OCI-M2 (cell line): Measurements from ENCODE around the gene GOLGA5.
"Not testable (repeated sequence)": the region's sequence is repeated elsewhere in the genome, so short reads cannot be mapped to it uniquely, and the experiment has no call there.

Experiments used
- DNase-seq: peaks from one replicate; lab custom pipeline; 2025; ENCODE audit not compliant: unreplicated experiment; lab: John Stamatoyannopoulos, UW

Gene GOLGA5

DNA sequence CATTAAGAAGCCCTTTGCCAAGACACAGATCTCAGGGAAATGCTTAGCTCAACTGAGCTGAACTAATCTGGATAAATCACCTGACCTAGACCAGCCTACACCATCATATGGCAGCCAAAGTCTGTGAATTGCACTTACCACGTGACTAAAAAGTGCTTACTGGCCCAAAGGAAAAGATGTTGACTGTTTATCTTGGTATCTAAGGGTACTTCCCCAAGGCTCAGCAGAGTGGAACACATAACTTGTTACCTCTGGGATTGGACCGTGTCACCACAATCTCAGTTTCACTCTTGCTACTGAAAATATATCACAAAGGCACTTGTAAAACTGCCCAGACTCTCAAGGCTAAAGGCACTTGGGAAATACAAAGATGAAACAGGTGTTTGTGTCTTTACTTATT, 18.8 kb upstream of the GOLGA5 start:
- DNase-seq: not testable (repeated sequence)

DNA sequence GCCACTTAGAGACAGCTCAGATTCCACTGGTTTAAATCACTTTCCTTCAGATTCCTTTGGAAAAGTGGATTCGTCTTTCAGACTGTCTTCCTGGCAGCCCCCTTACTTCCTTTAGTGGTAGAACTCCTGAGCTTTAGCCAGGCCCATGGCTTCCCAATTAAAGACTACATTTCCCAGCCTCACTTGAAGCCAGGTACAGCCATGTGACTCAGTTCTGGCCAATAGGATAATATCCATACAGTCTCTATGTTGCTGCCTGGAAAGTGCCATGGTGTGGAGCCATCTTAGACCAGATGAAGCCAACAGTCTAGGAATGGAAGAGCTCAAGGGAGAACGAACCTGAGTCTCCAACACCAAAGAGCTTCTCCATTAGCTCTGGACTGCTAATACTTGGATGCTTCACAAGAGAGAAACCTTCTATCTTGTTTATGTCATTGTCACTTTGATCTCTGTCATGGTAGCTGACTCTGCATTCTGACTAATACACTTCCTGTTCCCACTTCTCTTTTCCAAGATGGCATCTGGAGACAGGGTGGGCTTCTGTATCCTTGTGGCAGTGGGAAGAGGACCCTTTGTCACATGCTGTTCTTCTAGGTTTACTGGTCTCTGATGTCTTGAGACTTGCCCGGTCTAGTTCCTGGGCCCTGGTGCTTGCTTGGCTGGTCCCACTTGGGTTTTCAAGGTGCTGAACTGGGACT, 15.1 kb upstream of the GOLGA5 start:
- DNase-seq: not testable (repeated sequence)

DNA sequence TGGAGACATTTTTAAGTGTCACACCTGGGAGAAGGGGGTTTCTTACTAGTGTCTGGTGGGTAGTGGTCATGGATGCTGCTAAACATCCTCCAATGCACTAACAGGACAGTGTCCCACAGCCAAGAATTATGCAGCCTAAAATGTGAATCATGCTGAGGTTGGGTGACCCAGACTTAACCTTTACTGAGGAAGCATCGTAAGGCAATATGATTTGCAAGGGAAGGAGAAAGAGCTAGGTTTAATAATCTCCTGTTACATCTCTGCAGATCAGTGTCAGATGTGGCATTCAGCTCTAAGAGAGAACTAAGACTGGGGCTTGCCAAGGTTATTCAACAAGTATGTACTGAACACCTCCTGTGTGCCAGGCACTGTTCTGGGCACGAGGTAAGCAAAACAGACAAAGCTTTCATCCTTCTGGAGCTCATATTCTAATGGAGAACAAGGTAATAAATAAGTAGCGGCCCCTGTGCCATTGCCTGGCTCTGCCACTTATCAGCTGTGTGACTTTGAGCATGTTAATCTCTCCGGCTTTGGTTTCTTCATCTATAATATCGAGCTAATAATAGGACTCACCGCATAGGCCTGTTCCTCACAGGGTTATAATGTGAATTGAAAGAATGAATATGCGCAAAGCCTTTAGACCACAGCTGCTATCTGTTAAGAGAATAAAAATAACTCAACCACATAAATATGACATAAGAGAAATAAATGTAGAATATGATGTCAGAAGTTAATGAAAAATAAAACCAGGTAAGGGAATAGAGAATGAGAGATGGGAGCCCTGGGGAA, 13.5 kb upstream of the GOLGA5 start:
- no peak for DNase-seq

- DNase-seq: no peak
These were observed 12.8 kb upstream of the GOLGA5 start for GRCh38 chr14:92781350-92781749.

- no peak for DNase-seq
These were observed 10.2 kb upstream of the GOLGA5 start for GRCh38 chr14:92783813-92784431.

DNA sequence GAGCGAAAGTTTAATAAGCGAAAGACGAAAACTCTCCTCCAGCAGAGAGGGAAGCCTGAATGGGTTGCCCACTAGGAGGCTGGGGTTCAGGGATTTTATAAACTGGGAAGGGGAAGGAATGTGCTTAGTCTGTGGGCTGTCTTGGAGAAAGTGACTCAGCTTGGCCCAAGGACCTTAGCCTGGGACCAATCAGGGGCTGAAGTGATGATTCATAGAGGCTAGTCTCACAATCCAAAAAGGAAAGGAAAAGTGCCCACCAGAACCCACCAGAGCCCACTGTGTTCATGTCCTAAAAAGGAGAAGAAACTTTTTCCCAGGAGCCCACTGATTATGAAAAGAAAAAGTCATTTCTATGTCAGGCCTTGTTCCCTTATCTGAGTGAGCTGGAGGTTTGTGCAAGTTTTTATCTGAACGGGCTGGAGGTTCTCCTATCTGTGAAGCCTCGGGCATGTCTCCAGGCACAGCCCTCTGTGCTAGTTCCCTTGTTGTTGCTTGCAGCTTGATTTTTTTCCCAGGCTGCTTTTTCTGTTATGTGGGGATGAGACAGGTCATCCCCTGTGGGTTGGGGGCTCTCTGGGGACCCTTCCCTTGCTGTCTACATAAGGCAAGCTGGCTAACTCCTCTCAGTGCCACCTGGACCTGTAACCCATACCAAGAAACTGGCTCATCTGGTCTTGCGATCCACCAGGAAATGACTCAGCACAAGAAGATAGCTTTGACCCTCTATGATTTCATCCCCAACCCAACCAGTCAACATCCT, 8.3 kb upstream of the GOLGA5 start:
- peak; percentile 82 for DNase-seq

DNA sequence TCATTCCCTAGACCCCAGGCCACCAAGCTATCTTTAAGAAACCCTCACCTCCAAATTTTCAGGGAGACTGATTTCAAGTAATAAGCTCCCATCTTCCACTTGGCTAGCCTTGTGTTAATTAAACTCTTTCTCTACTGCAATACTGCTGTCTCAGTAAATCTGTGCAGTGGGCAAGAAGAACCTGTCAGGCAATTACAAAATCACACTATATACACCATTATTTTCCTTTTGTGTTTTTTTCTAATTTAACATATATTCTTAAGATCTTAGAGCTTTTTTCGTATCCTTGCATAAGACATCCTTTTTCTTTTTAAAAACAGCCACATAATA, 7.7 kb upstream of the GOLGA5 start:
- DNase-seq: no peak

DNA sequence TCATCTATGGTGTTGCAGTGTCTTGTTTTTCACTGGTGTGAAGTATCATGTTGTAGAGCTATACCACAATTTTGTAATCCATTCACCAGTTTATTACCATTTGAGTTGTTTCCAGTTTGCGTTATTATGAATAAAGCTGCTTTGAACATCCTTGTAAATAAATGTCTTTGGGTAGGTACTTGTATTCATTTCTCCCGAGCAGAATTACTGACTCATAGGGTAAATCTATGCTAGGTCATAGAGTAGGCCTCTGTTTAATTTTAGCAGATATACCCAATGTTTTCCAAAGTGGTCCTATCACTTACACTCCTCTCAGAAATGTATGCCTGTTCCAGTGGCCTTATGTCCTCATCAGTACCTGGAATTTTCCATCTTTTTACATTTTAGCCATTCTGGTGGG, 6.6 kb upstream of the GOLGA5 start:
- DNase-seq: no peak

DNA sequence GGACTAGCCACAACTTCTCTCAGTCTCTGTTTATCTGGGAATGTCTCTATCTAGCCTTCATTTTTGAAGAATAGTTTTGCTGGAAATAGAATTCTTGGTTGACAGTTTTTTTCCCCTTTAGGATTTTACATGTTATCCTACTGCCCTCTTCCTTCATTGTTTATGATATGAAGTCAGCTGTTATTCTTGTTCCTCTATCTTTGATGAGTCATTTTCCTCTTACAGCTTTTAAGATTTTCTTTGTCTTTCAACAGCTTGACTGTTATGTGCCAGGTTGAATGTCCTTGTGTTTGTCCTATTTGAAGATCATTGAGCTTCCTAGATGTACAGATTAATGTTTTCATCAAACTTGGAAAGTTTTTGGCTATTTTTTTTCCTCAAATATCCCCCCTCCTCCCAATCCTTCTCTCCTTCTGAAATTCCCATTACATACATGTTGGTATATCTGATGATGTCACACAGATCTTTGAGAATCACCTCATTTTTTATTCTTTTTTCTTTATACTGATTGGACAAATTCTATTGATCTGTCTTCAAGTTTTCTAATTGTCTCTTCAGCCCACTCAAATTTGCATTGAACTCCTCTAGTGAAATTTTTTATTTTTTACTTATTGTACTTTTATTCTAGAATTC, 4.5 kb upstream of the GOLGA5 start:
- no peak for DNase-seq

GRCh38 chr14:92792885-92793284, 1.2 kb upstream of the GOLGA5 start:
- no peak for DNase-seq

DNA sequence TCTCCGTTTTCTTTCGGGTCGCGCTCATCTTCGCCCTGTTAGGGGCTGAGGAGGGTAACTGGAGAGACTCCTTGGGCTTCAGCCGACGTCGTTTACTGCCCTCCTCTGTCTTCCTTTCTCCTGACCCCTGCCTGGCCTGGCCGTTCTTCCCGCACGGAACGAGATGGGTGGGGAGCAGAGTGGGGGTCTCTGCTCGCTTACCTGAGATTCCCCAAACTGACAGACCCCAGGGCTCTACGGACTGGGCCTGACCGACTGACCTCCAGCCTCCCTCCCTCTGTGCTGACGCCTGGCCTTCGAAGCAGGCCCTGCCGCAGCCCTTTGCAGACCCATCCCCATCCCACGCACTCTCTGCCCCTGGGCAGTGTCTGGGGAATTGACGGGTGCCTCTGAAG, 439 bp downstream of the GOLGA5 start:
- DNase-seq: no peak

DNA sequence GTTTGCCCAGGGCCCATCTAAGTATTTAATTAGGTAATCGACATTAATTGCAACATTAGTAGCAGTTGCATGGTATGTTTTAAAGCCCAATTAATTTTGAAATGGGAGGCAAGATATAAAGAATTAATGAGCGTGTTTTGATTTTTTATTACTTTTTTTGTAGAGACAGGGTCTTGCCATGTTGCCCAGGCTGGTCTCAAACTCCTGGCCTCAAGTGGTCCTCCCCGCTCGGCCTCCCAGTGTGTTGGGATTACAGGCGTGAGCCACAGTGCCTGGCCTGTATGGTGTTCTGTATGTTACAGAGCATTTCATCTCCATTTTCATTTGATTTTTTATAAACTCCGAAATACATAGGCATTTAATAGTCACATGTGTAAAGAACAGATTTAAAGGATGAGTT, 856 bp downstream of the GOLGA5 start:
- DNase-seq: no peak

DNA sequence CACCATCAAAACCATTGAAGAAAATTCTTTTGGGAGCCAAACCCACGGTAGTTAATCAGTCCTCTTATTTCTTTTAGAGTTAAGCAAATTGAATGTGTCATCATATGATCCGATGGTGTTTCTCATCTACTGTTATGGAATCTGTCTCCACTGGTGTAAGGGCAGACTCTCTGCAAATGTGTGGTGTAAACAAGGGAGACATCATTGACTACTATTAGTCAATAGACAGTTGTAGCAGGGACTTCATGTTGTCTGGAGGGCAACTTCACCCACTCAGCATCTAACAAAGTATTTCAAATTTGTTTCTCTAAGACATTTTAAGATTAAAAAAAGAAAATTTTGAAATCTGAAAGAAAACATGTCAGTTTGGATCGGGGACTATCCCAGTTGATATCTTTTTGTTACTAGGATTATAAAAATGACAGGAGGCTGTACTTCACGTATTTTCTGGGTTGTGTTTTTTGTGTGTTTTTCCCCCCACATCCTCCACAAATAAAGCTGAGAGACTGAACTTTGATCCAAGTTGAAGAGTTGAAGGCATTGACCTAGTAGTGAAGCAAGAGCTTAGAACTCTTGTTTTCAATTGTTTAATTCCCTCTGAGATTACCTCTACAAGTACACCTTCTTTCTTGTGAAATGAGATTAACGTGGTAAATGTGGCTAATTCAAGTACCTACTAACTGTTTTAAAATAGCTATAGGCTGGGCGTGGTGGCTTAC, 4.0 kb downstream of the GOLGA5 start:
- no peak for DNase-seq

DNA sequence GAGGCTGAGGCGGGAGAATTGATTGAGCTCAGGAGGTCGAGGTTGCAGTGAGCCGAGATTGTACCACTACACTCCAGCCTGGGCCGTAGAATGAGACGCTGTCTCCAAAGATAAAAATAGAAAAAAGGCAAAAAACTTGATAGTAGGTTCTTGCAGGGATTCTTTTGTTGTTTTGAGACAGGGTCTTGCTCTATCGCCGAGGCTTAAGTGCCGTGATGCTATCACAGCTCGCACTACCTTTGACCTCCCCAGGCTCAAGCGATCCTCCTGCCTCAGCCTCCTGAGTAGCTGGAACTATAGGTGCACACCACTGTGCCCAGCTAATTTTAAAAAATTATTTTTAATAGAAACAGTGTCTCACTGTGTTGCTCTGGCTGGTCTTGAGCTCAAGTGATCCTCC, 4.7 kb downstream of the GOLGA5 start:
- DNase-seq: no peak

GRCh38 chr14:92800012-92800411, 5.9 kb downstream of the GOLGA5 start:
- no peak for DNase-seq

DNA sequence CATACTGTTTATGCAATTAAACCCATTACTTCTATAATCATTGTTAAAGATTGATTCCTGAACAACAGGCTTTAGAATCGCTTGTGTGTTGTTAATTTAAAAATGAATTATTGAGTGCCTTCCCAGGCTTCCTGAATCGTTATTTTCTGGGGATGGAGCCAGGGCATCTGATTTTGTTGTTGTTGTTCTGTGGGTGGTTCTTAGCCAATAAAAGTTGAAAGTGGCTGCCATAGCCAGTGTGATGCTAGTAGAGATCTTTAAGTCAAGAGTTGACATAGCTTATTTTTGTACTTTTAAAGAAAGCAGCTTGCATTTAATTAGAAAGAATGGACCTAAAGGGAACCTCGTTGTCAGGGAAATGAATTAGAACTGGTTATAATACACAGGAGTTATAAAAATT, 6.4 kb downstream of the GOLGA5 start:
- DNase-seq: no peak

- no peak for DNase-seq
These were observed 7.8 kb downstream of the GOLGA5 start for GRCh38 chr14:92801917-92802316.

- no peak for DNase-seq
These were observed 8.6 kb downstream of the GOLGA5 start for GRCh38 chr14:92802678-92803077.

DNA sequence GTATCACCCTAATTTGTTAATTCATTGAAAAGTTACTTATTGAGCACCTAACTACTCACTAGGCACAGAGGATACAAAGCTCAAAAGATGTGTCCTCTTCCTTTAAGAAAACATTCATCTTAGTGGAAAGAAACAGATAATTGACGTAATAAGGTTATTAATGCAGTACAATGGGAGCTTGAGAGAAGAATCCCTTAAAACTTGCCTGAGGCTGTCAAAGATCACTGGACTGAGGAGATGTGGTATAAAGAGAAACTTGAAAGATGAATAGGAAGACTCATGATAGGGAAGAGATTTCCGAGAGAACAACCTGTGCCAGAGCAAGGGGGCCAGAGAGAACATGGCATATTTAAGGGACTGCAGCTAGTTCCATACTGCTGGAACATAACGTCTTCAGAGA, 19.1 kb downstream of the GOLGA5 start:
- DNase-seq: no peak

DNA sequence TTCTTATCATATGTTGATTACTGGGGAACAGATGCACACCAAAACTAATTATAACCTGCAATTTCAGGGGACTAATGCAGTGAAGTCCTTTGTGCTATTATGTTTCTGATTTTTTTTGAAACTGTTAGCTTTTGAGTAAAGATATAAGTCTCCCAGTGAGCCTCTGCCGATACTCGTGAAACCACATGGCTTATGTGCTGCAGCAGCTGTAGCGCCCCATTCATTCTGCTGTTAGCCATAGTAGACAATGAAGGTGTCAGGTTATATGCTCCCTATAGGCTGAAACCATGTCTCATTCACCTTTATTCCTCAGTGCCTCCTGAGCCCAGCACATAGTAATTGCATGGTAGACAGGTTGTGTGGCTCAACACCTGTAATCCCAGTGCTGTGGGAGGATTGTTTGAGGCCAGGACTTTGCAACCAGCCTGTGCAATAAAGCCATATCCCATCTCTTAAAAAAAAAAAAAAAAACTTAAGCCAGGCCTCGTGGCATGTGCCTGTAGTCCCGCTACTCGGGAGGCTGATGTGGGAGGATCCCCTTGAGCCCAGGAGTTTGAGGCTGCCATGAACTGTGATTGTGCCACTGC, 25.0 kb downstream of the GOLGA5 start:
- no peak for DNase-seq
